Fibroblast of peridontal ligament (primary cell): ENCODE data around the gene IWS1.
"Not testable (repeated sequence)": the region's sequence is repeated elsewhere in the genome, so short reads cannot be mapped to it uniquely, and the experiment has no call there.

Experiments used
- DNase-seq: peaks from one replicate; pipeline ENCODE4 v3.0.0-alpha.2; 2010; ENCODE audit errors: extremely low read depth

IWS1 gene

GRCh38 chr2:127528487-127528886, 2.2 kb upstream of the IWS1 start:
- DNase-seq, result no peak

GRCh38 chr2:127527001-127527804, 914 bp upstream of the IWS1 start:
- no peak for DNase-seq

- DNase-seq, result peak; percentile 70
Measured at GRCh38 chr2:127525691-127526131, 578 bp downstream of the IWS1 start.

- DNase-seq, result not testable (repeated sequence)
Measured at GRCh38 chr2:127524198-127524834, 2.0 kb downstream of the IWS1 start.

GRCh38 chr2:127523269-127523939, 2.9 kb downstream of the IWS1 start:
- no peak for DNase-seq

GRCh38 chr2:127520424-127520823, 5.9 kb downstream of the IWS1 start:
- DNase-seq, result no peak

GRCh38 chr2:127517465-127517864, 8.8 kb downstream of the IWS1 start:
- DNase-seq, result peak; percentile 54

- peak; percentile 99 for DNase-seq
Measured at GRCh38 chr2:127516041-127516762, 10.1 kb downstream of the IWS1 start.

- DNase-seq, result peak; percentile 53
Measured at GRCh38 chr2:127515383-127515915, 10.8 kb downstream of the IWS1 start.

- no peak for DNase-seq
Measured at GRCh38 chr2:127514485-127514884, 11.8 kb downstream of the IWS1 start.

- no peak for DNase-seq
Measured at GRCh38 chr2:127514076-127514475, 12.2 kb downstream of the IWS1 start.

GRCh38 chr2:127512362-127512761, 13.9 kb downstream of the IWS1 start:
- DNase-seq, result no peak

GRCh38 chr2:127511917-127512316, 14.4 kb downstream of the IWS1 start:
- DNase-seq, result no peak

GRCh38 chr2:127511090-127511695, 15.1 kb downstream of the IWS1 start:
- DNase-seq, result no peak

GRCh38 chr2:127510073-127510472, 16.2 kb downstream of the IWS1 start:
- DNase-seq, result no peak

- DNase-seq, result peak; percentile 100
Measured at GRCh38 chr2:127508631-127509034, 17.7 kb downstream of the IWS1 start.

GRCh38 chr2:127508023-127508630, 18.2 kb downstream of the IWS1 start:
- no peak for DNase-seq

GRCh38 chr2:127506510-127506909, 19.8 kb downstream of the IWS1 start:
- peak; percentile 35 for DNase-seq

- no peak for DNase-seq
Measured at GRCh38 chr2:127504552-127505430, 21.5 kb downstream of the IWS1 start.

- no peak for DNase-seq
Measured at GRCh38 chr2:127503491-127503890, 22.8 kb downstream of the IWS1 start.
